Measurements from ENCODE around the gene TSPAN9.

TSPAN9 gene

DNA sequence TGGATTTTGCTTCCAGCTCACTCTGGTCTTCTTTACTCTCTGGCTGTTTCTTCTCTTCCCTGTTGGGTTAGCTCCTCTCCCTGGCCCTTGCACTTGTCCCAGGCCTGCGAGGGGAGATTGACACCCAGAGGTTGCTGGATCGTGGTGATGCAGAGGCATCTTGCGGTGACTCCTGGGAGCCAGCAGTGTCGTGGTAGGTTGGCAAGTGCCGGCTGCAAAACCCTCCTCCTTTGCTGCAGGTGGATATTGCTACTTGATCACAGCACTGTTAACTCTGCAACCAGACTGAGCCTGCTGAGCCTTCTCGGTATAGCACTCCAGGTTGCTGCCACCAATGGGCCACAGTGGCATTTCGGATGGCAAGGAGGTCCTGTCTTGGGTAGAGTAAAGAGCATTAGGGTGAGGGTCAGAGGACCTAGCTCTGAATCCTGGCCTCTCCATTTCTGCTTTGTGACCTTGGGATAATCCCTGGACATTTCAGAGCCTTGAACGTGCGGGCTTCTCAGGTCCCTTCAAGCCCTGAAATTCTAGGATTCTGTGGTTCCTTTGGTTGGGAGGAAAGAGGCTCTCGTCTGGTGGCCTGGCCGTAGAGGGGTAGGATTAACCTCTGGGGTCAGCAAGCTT lies 87.4 kb downstream of the TSPAN9 start:
- Mint-ChIP-seq H3K36me3 (ENCODE audit: low read depth) (peaks cover 23% of the 10 kb centered on the region), H3K9me3 (peaks cover 11% of the 10 kb centered on the region), H3K27me3 (ENCODE audit: low read depth) (no peaks in the 10 kb centered on the region), H3K4me1 (peaks cover 64% of the 10 kb centered on the region), H3K4me3 (no peak overlapping the region), H3K27ac (peak overlapping the region in 2 of 3 experiments; percentile 4 to 61)
- TF ChIP-seq, protein P1, sequence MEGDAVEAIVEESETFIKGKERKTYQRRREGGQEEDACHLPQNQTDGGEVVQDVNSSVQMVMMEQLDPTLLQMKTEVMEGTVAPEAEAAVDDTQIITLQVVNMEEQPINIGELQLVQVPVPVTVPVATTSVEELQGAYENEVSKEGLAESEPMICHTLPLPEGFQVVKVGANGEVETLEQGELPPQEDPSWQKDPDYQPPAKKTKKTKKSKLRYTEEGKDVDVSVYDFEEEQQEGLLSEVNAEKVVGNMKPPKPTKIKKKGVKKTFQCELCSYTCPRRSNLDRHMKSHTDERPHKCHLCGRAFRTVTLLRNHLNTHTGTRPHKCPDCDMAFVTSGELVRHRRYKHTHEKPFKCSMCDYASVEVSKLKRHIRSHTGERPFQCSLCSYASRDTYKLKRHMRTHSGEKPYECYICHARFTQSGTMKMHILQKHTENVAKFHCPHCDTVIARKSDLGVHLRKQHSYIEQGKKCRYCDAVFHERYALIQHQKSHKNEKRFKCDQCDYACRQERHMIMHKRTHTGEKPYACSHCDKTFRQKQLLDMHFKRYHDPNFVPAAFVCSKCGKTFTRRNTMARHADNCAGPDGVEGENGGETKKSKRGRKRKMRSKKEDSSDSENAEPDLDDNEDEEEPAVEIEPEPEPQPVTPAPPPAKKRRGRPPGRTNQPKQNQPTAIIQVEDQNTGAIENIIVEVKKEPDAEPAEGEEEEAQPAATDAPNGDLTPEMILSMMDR (IDR thresholded peaks at IDR 0.05; ENCODE audit: unreplicated experiment in 3 of 3): no peak

DNA sequence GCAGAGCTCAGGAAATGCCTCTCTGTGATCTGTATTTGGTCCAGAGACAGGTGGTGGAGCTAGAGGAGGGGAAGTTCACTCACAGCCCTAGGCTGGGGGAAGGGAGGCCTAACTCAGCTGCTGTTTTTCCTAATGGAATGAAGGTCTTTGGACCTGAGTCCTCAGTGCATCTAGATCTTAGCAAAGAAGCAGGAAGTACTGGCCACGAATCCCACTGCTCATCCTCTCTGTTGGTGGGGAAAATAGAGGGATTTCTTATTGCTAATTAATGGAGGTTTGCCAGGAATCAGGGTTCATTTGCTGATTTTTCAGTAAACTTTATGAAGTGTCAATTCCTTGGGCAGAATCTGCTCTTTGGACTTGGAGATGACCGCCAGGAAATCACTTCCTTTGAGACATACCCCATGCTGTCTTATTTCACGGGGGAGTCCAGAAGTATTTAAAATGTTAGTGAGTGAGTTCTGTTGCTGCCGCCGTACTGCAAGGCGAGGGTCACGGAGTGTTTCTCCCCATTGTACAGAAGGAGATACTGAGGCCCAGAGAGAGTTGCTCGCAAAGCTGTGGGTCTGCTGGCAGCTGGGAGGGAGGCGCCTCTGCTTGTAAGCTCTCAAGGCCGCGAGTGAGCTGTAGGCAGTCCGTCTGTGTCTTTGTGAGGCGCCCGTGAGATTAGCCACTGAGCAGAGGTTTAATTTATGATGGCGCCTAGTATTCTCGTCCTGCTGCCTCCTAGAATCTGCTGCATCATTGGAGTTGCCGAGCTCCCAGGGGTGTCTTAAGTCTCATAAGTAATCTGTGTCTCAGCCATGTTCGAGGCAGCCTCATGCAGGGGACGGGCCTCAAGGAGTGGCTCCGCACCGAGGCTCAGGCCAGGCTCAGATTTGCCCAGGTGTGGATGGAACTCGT lies 88.2 kb downstream of the TSPAN9 start:
- Mint-ChIP-seq H3K4me3 (no peak overlapping the region), H3K27ac (peak overlapping the region; percentile 4 to 61 (median 54)), H3K9me3 (peaks cover 11% of the 10 kb centered on the region), H3K27me3 (ENCODE audit: low read depth) (no peaks in the 10 kb centered on the region), H3K36me3 (ENCODE audit: low read depth) (peaks cover 17% of the 10 kb centered on the region), H3K4me1 (peaks cover 64% of the 10 kb centered on the region)
- TF ChIP-seq, protein P1 (IDR thresholded peaks at IDR 0.05; ENCODE audit: unreplicated experiment in 3 of 3): no peak

DNA sequence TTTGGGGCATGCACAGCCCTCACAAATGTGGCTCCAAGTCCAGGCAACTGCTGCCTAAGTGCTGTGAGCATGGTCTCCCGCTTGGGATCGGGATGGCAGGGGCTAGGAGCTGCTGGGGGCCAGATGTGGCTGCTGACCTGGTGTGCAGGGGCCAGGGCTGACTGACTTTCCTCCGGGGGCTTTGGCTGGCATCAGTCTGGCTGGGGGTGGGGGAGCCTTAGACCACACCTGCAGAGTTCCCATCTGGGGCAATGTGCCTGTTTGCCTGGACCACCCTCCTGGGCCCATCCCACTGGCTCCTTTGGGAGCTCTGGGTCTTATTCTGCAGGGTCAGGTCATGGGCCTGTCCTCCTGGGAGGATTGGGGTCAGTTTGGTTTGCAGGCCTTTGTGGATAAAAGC lies 90.5 kb downstream of the TSPAN9 start:
- peaks cover 71% of the 10 kb centered on the region for H3K4me1 Mint-ChIP-seq
- TF ChIP-seq, protein P1 (IDR thresholded peaks at IDR 0.05; ENCODE audit: unreplicated experiment in 3 of 3): no peak
- peaks cover 5% of the 10 kb centered on the region for H3K27me3 Mint-ChIP-seq (ENCODE audit: low read depth)
- no peak overlapping the region for H3K4me3 Mint-ChIP-seq
- H3K27ac Mint-ChIP-seq: no peak overlapping the region
- H3K36me3 Mint-ChIP-seq (ENCODE audit: low read depth): peaks cover 8% of the 10 kb centered on the region
- peaks cover 6% of the 10 kb centered on the region for H3K9me3 Mint-ChIP-seq

DNA sequence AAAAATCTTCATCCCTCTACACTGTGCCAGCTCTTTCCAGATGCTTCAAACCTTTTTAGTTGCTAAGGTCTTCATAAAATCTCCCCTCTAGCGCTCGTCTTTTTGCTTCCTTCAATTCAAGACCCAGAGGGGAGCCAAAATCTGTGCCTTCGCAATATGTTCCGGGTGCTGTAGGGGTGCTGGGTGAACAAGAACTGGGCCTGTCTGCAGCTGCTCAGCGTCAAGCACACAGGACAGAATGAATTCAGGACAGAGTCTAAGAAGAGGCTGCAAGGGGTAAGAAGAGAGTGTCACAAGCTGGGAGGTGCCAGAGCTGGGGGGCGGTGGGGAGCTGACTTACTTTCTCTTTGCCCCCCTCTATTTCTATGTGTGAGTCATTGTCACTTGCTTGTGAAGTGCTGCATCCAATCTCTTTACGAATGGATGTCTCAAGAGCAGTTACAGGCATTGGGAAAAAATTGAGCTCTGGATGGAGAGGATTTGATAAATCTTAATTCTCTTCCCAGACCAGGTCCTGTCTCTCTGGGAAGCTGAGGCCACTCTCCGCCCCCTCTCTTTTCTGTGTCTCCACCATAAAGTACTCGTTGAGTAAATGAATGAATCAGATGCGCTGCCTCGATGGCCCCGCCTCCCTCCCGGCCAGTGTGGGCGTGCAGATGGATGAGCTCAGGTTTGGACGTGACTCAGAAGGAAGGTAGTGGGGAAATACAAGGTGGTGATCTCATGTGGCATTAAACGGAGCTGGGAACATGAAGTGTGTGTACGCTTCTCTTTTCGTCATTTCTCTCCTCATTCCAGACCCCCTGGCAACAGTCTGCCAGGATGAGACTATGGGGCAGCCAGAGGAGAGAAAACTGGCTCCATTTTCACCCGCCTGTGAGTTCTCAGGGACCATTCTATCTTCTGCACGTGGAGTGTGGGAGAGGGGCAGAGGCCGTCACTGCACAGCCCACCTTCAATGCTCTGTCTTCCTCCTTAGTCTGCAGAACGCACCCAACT lies 91.3 kb downstream of the TSPAN9 start:
- Mint-ChIP-seq H3K9me3 (no peaks in the 10 kb centered on the region), H3K4me1 (peaks cover 63% of the 10 kb centered on the region), H3K36me3 (ENCODE audit: low read depth) (no peaks in the 10 kb centered on the region), H3K27me3 (ENCODE audit: low read depth) (peaks cover 5% of the 10 kb centered on the region), H3K4me3 (no peak overlapping the region), H3K27ac (peak overlapping the region in 2 of 3 experiments; percentile 6 to 24)
- TF ChIP-seq, protein P1 (IDR thresholded peaks at IDR 0.05; ENCODE audit: unreplicated experiment in 3 of 3): no peak

DNA sequence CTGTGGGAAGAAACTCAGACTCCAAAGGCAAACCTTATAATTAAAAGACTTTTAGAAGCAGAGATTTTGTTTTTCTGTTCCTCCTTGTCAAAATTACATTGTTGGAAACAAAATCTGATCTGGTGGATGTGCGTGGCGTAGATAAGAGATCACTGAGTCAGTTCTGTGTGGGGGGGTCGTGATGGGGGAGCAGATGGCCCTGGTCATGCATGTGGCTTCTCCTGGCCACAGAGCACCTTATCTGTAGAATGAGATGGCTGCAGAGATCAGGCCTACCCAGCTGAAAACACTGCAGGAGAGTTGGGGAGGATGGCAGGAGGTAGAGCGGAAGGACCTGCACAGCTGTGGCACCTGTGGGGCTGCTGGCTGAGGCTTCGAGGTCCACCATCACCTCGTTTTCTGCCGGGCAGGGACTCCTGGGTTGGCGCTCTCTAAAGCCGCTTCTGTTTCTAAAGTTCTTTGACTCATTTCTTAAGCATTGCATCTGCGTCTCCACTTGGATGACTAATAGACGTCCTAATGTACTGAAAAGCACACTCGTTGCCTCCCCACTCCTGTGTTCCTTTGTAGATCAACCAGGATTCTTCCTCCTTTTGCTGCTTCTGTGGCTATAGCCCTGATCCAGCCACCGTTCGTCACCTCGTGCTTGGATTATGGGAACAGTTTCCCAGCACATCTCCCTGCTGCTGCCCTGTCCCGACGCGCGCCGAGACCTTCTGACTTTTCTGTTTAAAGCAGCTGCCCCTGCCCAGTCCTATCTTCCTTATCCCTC lies 93.4 kb downstream of the TSPAN9 start:
- peak overlapping the region in 1 of 3 experiments; percentile 41 for H3K27ac Mint-ChIP-seq
- peaks cover 5% of the 10 kb centered on the region for H3K27me3 Mint-ChIP-seq (ENCODE audit: low read depth)
- no peak overlapping the region for H3K4me3 Mint-ChIP-seq
- H3K36me3 Mint-ChIP-seq (ENCODE audit: low read depth): no peaks in the 10 kb centered on the region
- H3K4me1 Mint-ChIP-seq: peaks cover 47% of the 10 kb centered on the region
- H3K9me3 Mint-ChIP-seq: no peaks in the 10 kb centered on the region
- TF ChIP-seq, protein P1 (IDR thresholded peaks at IDR 0.05; ENCODE audit: unreplicated experiment in 3 of 3): no peak
